ENCODE measurements around the gene TRPM7.
"Not testable (repeated sequence)": the region's sequence is repeated elsewhere in the genome, so short reads cannot be mapped to it uniquely, and the experiment has no call there.

Gene TRPM7

GRCh38 chr15:50669611-50670010, 17.0 kb downstream of the TRPM7 start:
- no peak for DNase-seq

GRCh38 chr15:50665938-50666337, 20.7 kb downstream of the TRPM7 start:
- no peak for DNase-seq

GRCh38 chr15:50655555-50655954, 31.0 kb downstream of the TRPM7 start:
- no peak for DNase-seq

DNA sequence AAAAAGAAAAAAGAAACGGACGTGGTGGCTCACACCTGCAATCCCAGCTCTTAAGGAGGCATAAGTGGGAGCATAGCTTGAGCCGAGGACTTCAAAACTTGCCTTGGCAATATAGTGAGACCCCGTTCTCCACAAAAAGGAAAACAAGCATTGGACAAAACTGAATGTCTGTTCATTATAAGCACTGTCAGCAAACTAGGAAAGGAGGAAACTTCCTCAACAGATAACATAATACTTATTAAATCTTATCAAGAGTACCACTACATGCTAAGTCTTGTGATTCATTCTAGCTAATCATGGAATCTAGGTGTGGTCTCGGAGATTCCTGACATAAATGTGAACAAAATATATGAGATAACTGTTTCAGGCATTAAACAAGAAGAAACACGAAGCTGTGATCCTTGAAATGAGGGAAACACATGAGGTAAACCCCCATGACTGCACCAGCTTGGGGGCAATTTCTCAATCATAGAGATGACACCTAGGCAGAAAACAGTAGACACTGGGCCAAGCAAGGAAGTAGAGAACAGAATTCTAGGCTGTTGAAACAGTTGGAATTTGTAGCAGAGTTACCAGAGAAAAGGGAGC, 33.3 kb downstream of the TRPM7 start:
- no peak for DNase-seq

GRCh38 chr15:50652671-50653070, 33.9 kb downstream of the TRPM7 start:
- DNase-seq, result no peak

- no peak for DNase-seq
Measured at GRCh38 chr15:50641318-50641717, 45.3 kb downstream of the TRPM7 start.

DNA sequence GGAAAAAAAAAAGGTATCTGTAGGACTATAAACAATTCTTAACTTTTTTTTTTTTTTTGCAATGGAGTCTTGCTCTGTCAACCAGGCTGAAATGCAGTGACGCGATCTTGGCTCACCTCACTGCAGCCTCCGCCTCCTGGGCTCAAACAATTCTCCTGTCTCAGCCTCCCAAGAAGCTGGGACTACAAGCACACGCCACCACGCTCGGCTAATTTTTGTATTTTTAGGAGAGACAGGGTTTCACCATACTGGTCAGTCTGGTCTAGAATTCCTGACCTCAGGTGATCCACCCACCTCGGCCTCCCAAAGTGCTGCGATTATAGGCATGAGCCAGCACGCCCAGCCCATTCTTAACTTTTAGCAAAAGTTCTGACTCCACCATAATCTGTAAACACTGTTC, 50.5 kb downstream of the TRPM7 start:
- DNase-seq, result no peak

DNA sequence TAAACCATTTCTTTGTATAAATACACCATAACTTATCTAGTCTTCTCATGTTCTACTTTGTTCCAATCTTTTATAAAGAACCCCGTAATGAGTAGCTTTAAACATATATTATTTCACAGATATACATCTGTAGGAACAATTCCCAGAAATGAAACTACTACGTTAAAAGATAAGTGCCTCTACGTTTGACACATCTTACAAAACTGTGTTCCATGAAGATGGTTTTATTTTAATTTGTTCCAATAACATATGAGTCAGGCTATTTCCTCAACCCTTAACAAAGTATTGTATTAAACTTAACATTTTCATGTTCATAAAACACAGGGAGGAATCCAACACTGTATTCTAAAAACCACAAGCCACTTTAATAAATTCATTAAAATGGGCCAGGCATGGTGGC, 52.9 kb downstream of the TRPM7 start:
- DNase-seq, result no peak

DNA sequence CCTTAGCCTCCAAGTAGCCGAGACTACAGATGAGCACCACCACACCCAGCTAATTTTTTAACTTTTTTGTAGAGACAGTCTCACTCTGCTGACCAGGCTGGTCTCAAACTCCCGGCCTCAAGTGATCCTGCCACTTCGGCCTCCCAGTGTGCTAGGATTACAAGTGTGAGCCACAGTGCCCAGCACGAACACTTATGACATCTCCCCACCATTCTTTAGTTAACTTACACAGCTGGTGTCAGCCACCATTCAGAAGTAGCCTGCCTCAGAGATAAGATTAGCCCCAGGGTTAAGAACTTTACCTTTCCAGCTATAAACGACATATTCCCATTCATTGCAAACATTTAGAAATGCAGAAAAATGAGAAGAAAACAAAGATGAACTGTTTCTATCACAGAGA, 58.2 kb downstream of the TRPM7 start:
- no peak for DNase-seq

- no peak for DNase-seq
Measured at GRCh38 chr15:50627351-50628055, 59.1 kb downstream of the TRPM7 start.

GRCh38 chr15:50624616-50625168, 61.9 kb downstream of the TRPM7 start:
- no peak for DNase-seq

GRCh38 chr15:50622361-50622943, 64.1 kb downstream of the TRPM7 start:
- DNase-seq, result not testable (repeated sequence)

- DNase-seq, result not testable (repeated sequence)
Measured at GRCh38 chr15:50616960-50617359, 69.6 kb downstream of the TRPM7 start.

DNA sequence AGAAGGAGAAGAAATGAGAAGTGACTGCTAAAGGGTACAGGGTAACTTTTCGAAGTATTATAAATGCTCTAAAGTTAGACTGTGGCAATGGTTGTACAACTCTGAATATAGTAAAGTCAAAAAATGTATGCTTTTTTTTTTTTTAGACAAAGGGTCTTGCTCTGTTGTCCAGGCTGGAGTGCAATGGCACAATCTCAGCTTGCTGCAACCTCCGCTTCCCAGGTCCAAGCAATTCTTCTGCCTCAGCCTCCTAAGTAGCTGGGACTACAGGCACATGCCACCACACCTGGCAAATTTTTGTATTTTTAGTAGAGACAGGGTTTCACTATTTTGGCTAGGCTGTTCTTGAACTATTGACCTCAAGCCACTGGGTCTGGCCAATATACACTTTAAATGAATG, 70.0 kb downstream of the TRPM7 start:
- DNase-seq, result not testable (repeated sequence)

DNA sequence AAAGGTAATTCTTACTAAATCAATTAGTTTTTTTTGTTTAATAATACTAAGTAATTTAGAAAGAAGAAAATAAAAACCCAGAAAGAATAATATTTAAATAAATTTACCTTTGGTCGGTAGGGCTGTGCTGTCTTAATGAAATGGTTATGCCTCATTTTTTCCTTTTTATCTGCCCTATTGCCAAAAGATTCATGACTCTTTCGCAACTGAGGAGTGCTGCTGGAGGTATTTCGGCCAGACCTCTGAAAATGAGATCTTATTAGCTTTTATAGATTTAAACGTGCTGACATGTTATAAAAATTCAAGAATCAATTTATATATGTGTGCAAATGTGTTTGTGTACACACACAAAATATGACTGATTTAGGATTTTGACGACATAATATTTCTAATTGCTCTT, 73.0 kb downstream of the TRPM7 start:
- DNase-seq, result no peak

- DNase-seq, result no peak
Measured at GRCh38 chr15:50607129-50607528, 79.5 kb downstream of the TRPM7 start.

GRCh38 chr15:50605462-50605861, 81.1 kb downstream of the TRPM7 start:
- no peak for DNase-seq

DNA sequence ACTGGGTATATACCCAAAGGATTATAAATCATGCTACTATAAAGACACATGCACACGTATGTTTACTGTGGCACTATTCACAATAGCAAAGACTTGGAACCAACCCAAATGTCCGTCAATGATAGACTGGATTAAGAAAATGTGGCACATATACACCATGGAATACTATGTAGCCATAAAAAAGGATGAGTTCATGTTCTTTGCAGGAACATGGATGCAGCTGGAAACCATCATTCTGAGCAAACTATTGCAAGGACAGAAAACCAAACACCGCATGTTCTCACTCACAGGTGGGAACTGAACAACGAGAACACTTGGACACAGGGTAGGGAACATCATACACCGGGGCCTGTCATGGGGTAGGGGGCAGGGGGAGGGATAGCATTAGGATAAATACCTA, 84.6 kb downstream of the TRPM7 start:
- not testable (repeated sequence) for DNase-seq

DNA sequence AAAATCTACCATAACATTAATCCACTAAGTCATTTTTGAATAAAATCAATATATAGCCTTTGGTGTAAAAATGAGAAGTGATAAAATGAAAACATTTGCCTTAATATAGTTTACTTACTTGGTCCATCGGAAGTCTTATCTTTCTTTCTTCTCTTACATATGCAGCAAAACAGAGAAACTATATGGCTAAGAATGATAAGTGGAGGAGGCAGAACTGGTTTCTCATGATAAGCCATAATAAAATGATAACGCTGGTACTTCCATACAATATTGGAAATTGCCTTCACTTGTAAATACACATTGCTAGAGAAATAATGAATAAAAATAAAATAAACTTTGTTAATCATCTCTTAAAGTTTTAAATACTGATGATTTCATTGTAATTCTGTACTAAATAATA, 92.3 kb downstream of the TRPM7 start:
- no peak for DNase-seq

DNA sequence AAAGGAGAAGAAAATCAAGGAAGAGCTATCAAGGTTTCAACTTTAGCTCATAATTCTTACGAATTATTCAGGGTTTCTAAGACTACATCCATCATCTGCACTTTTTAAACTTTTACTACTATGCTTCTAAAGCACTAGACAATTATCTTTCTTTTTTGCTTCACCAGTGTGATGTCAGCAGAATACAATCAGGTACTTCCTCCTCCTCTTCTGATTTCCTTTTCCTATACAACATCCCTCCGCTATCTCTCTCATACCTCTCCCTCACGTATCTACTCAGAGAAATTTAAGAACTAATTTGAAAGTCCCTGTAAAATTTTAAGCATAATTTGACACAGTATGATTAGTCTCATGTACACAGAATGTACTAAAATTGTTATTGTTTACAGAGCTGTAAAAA, 92.8 kb downstream of the TRPM7 start:
- no peak for DNase-seq

DNA sequence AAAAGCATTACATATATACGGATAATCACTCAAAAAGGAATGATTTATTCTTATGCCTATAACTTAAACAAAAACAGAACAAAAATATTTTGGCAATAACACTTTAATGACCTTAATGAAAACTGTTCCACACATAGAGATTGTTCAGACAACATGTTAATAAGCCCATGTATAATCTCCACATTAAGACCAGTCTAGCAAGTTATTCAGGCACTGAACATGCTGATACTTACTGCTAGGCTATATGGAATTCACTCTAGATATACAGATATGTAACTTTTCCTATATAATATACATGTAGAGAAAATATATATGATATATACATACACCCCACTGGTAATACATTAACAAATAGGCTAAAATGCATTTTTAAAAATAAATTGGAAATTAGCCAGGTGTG, 96.3 kb downstream of the TRPM7 start:
- DNase-seq, result no peak

DNA sequence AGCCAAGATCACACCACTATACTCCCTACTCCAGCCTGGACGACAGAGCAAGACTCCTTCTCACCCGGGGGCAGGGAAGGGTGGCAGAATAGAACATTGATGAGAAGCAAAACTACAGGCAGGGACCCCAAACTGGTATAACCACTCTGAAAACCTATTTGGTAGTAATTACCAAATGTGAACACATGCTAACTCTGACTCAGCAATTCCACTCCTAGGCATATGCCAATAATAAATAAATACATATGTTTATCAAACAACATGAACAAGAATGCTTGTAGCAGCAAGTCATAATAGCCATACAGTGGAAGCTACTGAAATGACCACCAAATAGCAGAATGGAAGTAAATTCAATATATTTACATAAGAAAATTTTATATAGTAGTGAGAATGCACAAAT, 109.1 kb downstream of the TRPM7 start:
- DNase-seq, result no peak

DNA sequence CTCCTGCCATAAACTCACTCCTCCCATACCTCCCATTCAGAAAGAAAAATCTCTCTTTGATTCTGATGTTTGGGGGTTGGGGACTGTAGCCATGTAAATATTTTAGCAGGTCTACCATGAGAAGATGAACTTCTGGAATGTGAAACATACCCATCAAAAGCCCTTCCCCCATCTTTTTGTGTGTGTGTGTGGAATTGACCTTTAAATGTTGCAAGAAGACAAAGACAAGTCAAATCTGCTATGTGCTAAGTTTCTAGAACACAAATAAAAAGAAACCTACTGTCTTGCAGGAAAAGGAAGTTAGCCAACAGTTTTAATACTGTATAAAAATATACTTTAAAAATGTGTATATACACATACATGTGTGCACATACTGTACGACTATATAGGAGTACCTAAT, 110.4 kb downstream of the TRPM7 start:
- DNase-seq, result no peak

GRCh38 chr15:50573842-50574241, 112.8 kb downstream of the TRPM7 start:
- not testable (repeated sequence) for DNase-seq

Measured in cortex of kidney (tissue), 1 donor.